ENCODE measurements around the gene PSME3. TPM values are rescaled to one million over a fixed set of nuclear protein-coding genes. Genes with fewer than 3 reads are reported as not detected.
"Not testable (repeated sequence)": the region's sequence is repeated elsewhere in the genome, so short reads cannot be mapped to it uniquely, and the experiment has no call there.

Gene PSME3
- total RNA-seq, 2 donors from 2014 or later, result 41.2 to 51.6 TPM

GRCh38 chr17:42866631-42867575 is 33.7 kb downstream of the PSME3 start:
- WGBS, 2 donors, result 13 to 33% methylated on average over 7 to 11 of the region's 12 CpGs
- H3K9me3 ChIP-seq, result no peaks in the 10 kb centered on the region
- peak; percentile 13 for ATAC-seq
- no peak for DNase-seq
- H3K27me3 ChIP-seq, result no peaks in the 10 kb centered on the region
- peak overlapping the region in 2 of 4 donors; percentile 15 to 59 for H3K27ac ChIP-seq
- intact Hi-C loops (cut with DNase I), result no loop called here
- H3K4me1 ChIP-seq, result peaks cover 30% of the 10 kb centered on the region
- H3K36me3 ChIP-seq (replicated peaks in 1 of 2; ENCODE audit: insufficient read depth in 1 of 2, low read depth in 2 of 2), result no peaks in the 10 kb centered on the region
- no peak overlapping the region for H3K4me3 ChIP-seq
- TF ChIP-seq CTCF (IDR thresholded peaks at IDR 0.05), result no peak
- no peak for TF ChIP-seq POLR2A (IDR thresholded peaks at IDR 0.05)

GRCh38 chr17:42867694-42868261 is 34.6 kb downstream of the PSME3 start:
- H3K4me3 ChIP-seq; H3K9me3 ChIP-seq; H3K36me3 ChIP-seq (replicated peaks in 1 of 2; ENCODE audit: insufficient read depth in 1 of 2, low read depth in 2 of 2); DNase-seq; ATAC-seq; H3K27ac ChIP-seq; intact Hi-C loops (cut with DNase I); H3K27me3 ChIP-seq: not testable (repeated sequence)
- H3K4me1 ChIP-seq, result peaks cover 30% of the 10 kb centered on the region
- WGBS, 2 donors, result 98 to 100% methylated on average over 1 to 13 of the region's 21 CpGs

DNA sequence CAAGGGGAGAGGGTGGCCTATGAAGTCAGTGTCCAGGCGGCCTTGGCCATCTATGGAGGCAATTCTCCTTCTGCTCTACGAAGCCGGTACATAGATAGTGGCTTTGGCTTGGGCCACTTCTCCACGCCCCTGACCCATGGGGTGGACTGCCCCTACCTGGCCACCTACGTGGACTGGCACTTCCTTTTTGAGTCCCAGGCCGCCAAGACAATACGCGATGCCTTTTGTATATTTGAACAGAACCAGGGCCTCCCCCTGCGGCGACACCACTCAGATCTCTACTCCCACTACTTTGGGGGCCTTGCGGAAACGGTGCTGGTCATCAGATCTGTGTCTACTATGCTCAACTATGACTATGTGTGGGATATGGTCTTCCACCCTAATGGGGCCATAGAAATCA is 35.1 kb downstream of the PSME3 start:
- Histone ChIP-seq H3K27ac (no peak overlapping the region), H3K4me1 (peaks cover 30% of the 10 kb centered on the region), H3K9me3 (no peaks in the 10 kb centered on the region), H3K36me3 (replicated peaks in 1 of 2; ENCODE audit: insufficient read depth in 1 of 2, low read depth in 2 of 2) (no peaks in the 10 kb centered on the region), H3K4me3 (no peak overlapping the region), H3K27me3 (no peaks in the 10 kb centered on the region)
- intact Hi-C loops (cut with DNase I), result no loop called here
- DNase-seq (no peak), ATAC-seq (no peak)
- TF ChIP-seq POLR2A (IDR thresholded peaks at IDR 0.05) (no peak), CTCF (IDR thresholded peaks at IDR 0.05) (no peak)
- 95 to 96% methylated on average over 12 of the region's 12 CpGs for WGBS, 2 donors

DNA sequence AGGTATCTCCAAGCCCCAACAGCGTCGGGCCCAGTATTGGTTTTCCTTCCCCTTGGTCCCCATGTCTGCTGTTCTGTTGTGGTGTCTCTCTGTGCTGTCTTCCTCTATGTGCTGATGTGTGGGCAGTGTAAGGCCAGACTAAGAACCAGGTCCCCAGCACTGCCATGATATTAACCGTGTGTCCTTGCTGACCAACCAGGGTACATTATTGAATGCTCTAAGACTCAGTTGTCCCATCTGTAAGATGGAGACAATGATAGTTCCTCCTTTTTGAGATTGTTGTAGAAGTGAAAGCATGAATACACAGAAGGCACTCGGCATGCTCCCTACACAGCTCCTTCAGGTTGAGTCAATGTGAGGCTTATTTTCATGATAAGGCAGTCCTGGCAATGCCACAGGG is 38.5 kb downstream of the PSME3 start:
- H3K36me3 ChIP-seq (replicated peaks in 1 of 2; ENCODE audit: insufficient read depth in 1 of 2, low read depth in 2 of 2), result no peaks in the 10 kb centered on the region
- peaks cover 8% of the 10 kb centered on the region for H3K4me1 ChIP-seq
- H3K4me3 ChIP-seq, result no peak overlapping the region
- DNase-seq (no peak), ATAC-seq (no peak)
- no peak for TF ChIP-seq CTCF (IDR thresholded peaks at IDR 0.05)
- TF ChIP-seq POLR2A (IDR thresholded peaks at IDR 0.05), result no peak
- no peaks in the 10 kb centered on the region for H3K27me3 ChIP-seq
- 96 to 97% methylated on average over 3 to 4 of the region's 4 CpGs for WGBS, 2 donors
- intact Hi-C loops (cut with DNase I), result no loop called here
- H3K9me3 ChIP-seq, result no peaks in the 10 kb centered on the region
- H3K27ac ChIP-seq, result no peak overlapping the region

- DNase-seq (no peak), ATAC-seq (no peak)
- WGBS, 2 donors, result 92 to 95% methylated on average over 5 to 13 of the region's 13 CpGs
- TF ChIP-seq POLR2A (IDR thresholded peaks at IDR 0.05), result no peak
- TF ChIP-seq CTCF (IDR thresholded peaks at IDR 0.05), result no peak
- Histone ChIP-seq H3K9me3 (no peaks in the 10 kb centered on the region), H3K4me3 (no peak overlapping the region), H3K4me1 (peaks cover under 1% of the 10 kb centered on the region), H3K27ac (no peak overlapping the region), H3K36me3 (replicated peaks in 1 of 2; ENCODE audit: insufficient read depth in 1 of 2, low read depth in 2 of 2) (no peaks in the 10 kb centered on the region), H3K27me3 (no peaks in the 10 kb centered on the region)
- intact Hi-C loops (cut with DNase I), result no loop called here
Measured at GRCh38 chr17:42872251-42872965, 39.2 kb downstream of the PSME3 start.

Data from body of pancreas (tissue), 4 donors.